A673 (cell line): Measurements from ENCODE around the gene CAPN5. TPM values are rescaled to one million over a fixed set of nuclear protein-coding genes. Genes with fewer than 3 reads are reported as not detected.

Experiments
- BruUV-seq: library from RNA; stranded (reverse); fragments of 400-500 nt; replicated peaks from 2 replicates; lab custom pipeline; 2021; lab: Mats Ljungman, UMichigan
- CTCF ChIA-PET: fragments of 300-600 bp; sonication (Branson Sonifier 250); formaldehyde crosslinking; loops from one replicate; lab custom pipeline; 2022; ENCODE audit warnings: antibody characterized with exemption; lab: Charles Lee
- POLR2A ChIA-PET: fragments of 300-600 bp; sonication (Branson Sonifier 250); formaldehyde crosslinking; loops from one replicate; lab custom pipeline; 2022; ENCODE audit warnings: antibody characterized with exemption; ENCODE audit not compliant: low non-redundant PET; lab: Charles Lee
- DNase-seq: peaks from one replicate; pipeline ENCODE4 v3.0.0-alpha.2; 2015; ENCODE audit warnings: low spot score
- H3K27ac ChIP-seq: fragments of 200-600 bp; sonication (generic); 2 replicates; pipeline ENCODE4 v1.5.1; 2016; ENCODE audit warnings: mixed run types, low read depth, mild to moderate bottlenecking, mixed read lengths, antibody characterized with exemption, low read length; ENCODE audit not compliant: poor library complexity, severe bottlenecking
- H3K27me3 ChIP-seq: fragments of 200-600 bp; sonication (generic); replicated peaks from 2 replicates; pipeline ENCODE4 v1.6.1; 2017; ENCODE audit warnings: mixed run types, low read depth, mild to moderate bottlenecking, mixed read lengths, antibody characterized with exemption, low read length; ENCODE audit not compliant: insufficient read depth, poor library complexity
- H3K36me3 ChIP-seq: fragments of 200-600 bp; sonication (generic); 2 replicates; pipeline ENCODE4 v1.6.1; 2016; ENCODE audit warnings: mixed run types, mild to moderate bottlenecking, mixed read lengths, antibody characterized with exemption, low read length; ENCODE audit not compliant: insufficient read depth, poor library complexity, severe bottlenecking
- H3K4me1 ChIP-seq: fragments of 200-600 bp; sonication (generic); 2 replicates; pipeline ENCODE4 v1.6.1; 2017; ENCODE audit warnings: mixed run types, mild to moderate bottlenecking, mixed read lengths, antibody characterized with exemption, low read length; ENCODE audit not compliant: insufficient read depth, poor library complexity, severe bottlenecking
- H3K4me3 ChIP-seq: fragments of 200-600 bp; sonication (generic); 2 replicates; pipeline ENCODE4 v1.5.1; 2016; ENCODE audit warnings: low read depth, mixed run types, mild to moderate bottlenecking, mixed read lengths, low read length; ENCODE audit not compliant: poor library complexity, severe bottlenecking
- H3K9me3 ChIP-seq: fragments of 200-600 bp; sonication (generic); 2 replicates; pipeline ENCODE4 v1.6.1; 2016; ENCODE audit warnings: mixed run types, low read depth, mild to moderate bottlenecking, mixed read lengths, antibody characterized with exemption, low read length; ENCODE audit not compliant: poor library complexity, severe bottlenecking
- EZH2 ChIP-seq: fragments of 200-600 bp; sonication (generic); IDR thresholded peaks from 2 replicates; pipeline ENCODE4 v1.6.1; 2017; ENCODE audit warnings: borderline replicate concordance, low read depth, mild to moderate bottlenecking, mixed read lengths, antibody characterized with exemption, low read length; ENCODE audit not compliant: poor library complexity, severe bottlenecking
- intact Hi-C: fragments of 100-400 bp; cut with micrococcal nuclease; formaldehyde crosslinking; loops from one replicate; pipeline ENCODE4 v1.10.0; 2022; ENCODE audit not compliant: unreplicated experiment
- total RNA-seq: library from RNA; stranded (reverse); gene quantifications from 2 replicates; pipeline ENCODE4 v1.2.3, GENCODE V29; 2021
- TF ChIP-seq, protein P1 (sequence below): fragments of 300-800, 200-600 bp; sonication (generic); conservative IDR thresholded peaks from 2 replicates; pipeline ENCODE4 v1.5.1; 2017; ENCODE audit warnings: low read depth, mild to moderate bottlenecking, antibody characterized with exemption, low read length, moderate library complexity, mixed read lengths

Gene CAPN5
- total RNA-seq, 1 experiment from 2014 or later = 4.3 TPM

DNA sequence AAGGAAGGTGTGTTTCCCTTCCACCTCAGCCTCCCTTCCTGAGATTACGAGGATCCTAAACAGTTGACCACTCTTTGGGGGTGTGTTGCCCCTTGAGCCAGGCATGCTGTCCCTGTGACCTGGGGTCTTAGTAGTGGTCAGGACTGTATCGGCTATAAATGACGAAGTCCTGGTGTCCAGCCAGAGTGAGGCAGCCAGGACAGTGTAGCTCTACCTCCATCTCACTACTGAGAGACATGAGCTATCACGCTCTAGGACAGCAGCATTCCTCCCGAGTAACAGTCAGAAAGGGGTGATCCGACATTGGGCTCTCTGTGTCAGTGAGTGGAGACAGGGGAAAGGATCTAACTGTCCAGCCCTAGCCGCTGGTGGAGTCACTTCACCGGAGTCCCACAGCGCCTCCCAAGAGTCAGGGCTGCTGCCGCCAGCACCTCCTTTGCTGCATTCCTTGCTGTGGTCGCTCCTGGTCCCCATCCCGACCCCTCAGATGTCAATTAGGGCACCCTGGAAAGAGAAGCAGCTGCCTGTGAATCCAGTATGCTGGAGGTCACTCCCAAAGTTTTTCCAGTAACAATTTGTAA is 35.8 kb upstream of the CAPN5 start:
- H3K4me1 ChIP-seq = no peaks in the 10 kb centered on the region
- TF ChIP-seq EZH2 = no peak
- TF ChIP-seq, protein P1, sequence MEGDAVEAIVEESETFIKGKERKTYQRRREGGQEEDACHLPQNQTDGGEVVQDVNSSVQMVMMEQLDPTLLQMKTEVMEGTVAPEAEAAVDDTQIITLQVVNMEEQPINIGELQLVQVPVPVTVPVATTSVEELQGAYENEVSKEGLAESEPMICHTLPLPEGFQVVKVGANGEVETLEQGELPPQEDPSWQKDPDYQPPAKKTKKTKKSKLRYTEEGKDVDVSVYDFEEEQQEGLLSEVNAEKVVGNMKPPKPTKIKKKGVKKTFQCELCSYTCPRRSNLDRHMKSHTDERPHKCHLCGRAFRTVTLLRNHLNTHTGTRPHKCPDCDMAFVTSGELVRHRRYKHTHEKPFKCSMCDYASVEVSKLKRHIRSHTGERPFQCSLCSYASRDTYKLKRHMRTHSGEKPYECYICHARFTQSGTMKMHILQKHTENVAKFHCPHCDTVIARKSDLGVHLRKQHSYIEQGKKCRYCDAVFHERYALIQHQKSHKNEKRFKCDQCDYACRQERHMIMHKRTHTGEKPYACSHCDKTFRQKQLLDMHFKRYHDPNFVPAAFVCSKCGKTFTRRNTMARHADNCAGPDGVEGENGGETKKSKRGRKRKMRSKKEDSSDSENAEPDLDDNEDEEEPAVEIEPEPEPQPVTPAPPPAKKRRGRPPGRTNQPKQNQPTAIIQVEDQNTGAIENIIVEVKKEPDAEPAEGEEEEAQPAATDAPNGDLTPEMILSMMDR = no peak
- BruUV-seq = no TSS peak
- H3K4me3 ChIP-seq = no peak overlapping the region
- H3K27me3 ChIP-seq = peaks cover 9% of the 10 kb centered on the region
- H3K36me3 ChIP-seq = no peaks in the 10 kb centered on the region
- POLR2A ChIA-PET = no interaction called here
- H3K9me3 ChIP-seq = no peaks in the 10 kb centered on the region
- H3K27ac ChIP-seq = no peak overlapping the region
- no peak for DNase-seq
- CTCF ChIA-PET = interaction anchor here (1.0 kb wide), 1 partner anchor 17 kb away, joined by 4 read pairs; no protein-coding TSS in a partner anchor
- intact Hi-C loops = no loop called here

DNA sequence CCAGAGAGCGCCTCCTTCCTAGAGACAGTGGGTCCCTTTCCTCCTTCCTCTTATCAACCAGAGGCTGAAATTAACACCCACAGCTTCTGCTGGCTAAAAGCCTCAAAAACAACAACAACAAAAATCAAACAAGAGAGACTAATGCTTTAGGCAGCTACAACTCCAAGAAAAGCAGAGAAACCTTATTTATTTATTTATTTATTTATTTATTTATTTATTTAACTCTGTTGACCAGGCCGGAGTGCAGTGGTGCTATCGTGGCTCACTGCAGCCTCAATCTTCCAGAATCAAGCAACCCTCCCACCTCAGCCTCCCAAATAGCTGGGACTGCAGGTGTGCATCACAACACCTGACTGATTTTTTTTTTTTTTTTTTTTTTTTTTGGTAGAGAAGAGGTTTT is 35.2 kb upstream of the CAPN5 start:
- no TSS peak for BruUV-seq
- no peak overlapping the region for H3K27ac ChIP-seq
- intact Hi-C loops = no loop called here
- no peaks in the 10 kb centered on the region for H3K9me3 ChIP-seq
- POLR2A ChIA-PET = no interaction called here
- TF ChIP-seq, protein P1 = no peak
- no peak for TF ChIP-seq EZH2
- CTCF ChIA-PET = no interaction called here
- H3K27me3 ChIP-seq = peaks cover 9% of the 10 kb centered on the region
- no peak overlapping the region for H3K4me3 ChIP-seq
- no peak for DNase-seq
- H3K36me3 ChIP-seq = no peaks in the 10 kb centered on the region
- H3K4me1 ChIP-seq = no peaks in the 10 kb centered on the region

DNA sequence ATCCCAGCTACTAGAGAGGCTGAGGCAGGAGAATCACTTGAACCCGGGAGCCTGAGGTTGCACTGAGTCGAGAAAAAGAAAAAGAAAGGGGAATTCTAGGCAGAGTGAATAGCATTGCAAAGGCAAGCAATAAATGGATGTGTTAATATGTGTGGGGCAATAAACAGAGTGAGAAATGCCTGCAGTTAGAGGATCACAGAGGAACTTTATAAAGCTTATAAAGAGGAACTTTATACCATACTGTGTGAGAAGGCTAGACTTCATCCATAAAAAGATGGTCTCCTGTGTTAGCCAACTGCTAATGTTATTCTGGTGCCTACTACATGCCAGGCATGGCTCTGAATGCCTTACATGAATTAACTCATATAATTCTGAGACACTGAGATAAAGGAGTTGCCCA is 31.7 kb upstream of the CAPN5 start:
- DNase-seq = no peak
- no peak overlapping the region for H3K4me3 ChIP-seq
- no peaks in the 10 kb centered on the region for H3K9me3 ChIP-seq
- intact Hi-C loops = no loop called here
- TF ChIP-seq, protein P1 = no peak
- no peak for TF ChIP-seq EZH2
- POLR2A ChIA-PET = no interaction called here
- H3K36me3 ChIP-seq = no peaks in the 10 kb centered on the region
- no peak overlapping the region for H3K27ac ChIP-seq
- no peaks in the 10 kb centered on the region for H3K4me1 ChIP-seq
- CTCF ChIA-PET = interaction anchor here (1.0 kb wide), 1 partner anchor 12 kb away, joined by 11 read pairs; no protein-coding TSS in a partner anchor
- H3K27me3 ChIP-seq = peaks cover 8% of the 10 kb centered on the region
- no TSS peak for BruUV-seq
